OCI-LY3 (cell line): Measurements from ENCODE around the gene DDX6.

ENCODE experiments used
- EZH2phosphoT487 ChIP-seq: fragments of 200-600 bp; shearing (Covaris generic); IDR thresholded peaks from 2 replicates; pipeline ENCODE4 v1.6.1; 2018; ENCODE audit warnings: antibody characterized with exemption, mixed run types, low read depth
- TF ChIP-seq, protein P1 (sequence below): fragments of 200-600, 300-600 bp; sonication (generic); IDR thresholded peaks from 2 replicates; pipeline ENCODE4 v1.5.1; 2014; ENCODE audit warnings: antibody characterized with exemption, low read length, low read depth

DNA sequence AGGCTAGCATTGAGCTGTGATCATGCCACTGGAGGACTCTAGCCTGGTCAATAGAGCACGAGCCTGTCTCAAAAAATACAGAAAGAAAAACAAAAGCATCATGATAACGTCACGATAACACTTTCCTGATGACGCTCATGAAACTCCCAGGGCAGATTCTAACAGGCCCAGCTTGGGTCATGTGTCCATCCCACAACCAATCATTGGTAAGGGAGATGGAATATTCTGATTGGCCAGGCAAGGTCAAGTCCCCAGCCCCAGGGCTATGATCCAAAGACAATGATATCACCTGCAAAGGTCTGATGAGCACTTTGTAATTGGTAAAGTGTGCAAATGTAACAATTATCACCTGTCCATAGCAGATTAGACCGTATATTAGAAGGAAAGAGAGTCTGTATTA, 21.5 kb upstream of the DDX6 start:
- TF ChIP-seq, protein P1, sequence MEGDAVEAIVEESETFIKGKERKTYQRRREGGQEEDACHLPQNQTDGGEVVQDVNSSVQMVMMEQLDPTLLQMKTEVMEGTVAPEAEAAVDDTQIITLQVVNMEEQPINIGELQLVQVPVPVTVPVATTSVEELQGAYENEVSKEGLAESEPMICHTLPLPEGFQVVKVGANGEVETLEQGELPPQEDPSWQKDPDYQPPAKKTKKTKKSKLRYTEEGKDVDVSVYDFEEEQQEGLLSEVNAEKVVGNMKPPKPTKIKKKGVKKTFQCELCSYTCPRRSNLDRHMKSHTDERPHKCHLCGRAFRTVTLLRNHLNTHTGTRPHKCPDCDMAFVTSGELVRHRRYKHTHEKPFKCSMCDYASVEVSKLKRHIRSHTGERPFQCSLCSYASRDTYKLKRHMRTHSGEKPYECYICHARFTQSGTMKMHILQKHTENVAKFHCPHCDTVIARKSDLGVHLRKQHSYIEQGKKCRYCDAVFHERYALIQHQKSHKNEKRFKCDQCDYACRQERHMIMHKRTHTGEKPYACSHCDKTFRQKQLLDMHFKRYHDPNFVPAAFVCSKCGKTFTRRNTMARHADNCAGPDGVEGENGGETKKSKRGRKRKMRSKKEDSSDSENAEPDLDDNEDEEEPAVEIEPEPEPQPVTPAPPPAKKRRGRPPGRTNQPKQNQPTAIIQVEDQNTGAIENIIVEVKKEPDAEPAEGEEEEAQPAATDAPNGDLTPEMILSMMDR, result no peak
- no peak for TF ChIP-seq EZH2phosphoT487
